ENCODE measurements around the gene MCF2L2.

Gene MCF2L2

DNA sequence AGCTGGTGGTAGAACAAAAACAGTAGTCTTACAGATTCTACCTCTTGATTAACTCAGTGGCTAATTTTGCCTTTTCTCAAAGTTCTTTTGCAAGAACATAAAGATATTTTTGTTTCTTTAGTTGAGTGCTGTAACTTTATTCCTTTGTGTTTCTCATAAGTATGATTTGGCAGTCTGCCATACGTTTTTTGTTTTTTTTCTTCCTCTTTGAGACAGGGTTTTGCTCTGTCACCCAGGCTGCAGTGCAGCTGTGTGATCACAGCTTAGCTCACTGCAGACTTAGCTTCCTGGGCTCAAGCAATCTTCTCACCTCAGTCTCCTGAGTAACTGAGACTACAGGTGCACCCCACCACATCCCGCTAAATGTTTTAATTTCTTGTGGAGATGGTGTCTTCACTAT lies 153.0 kb downstream of the MCF2L2 start:
- H3K36me3 ChIP-seq (ENCODE audit: control insufficient read depth in 2 of 2, insufficient read depth in 1 of 2, low read length in 2 of 2) = peaks cover 0 to 2% of the 10 kb centered on the region in 2 experiments; a peak in 1 of 3 replicates
- TF ChIP-seq, protein P1, sequence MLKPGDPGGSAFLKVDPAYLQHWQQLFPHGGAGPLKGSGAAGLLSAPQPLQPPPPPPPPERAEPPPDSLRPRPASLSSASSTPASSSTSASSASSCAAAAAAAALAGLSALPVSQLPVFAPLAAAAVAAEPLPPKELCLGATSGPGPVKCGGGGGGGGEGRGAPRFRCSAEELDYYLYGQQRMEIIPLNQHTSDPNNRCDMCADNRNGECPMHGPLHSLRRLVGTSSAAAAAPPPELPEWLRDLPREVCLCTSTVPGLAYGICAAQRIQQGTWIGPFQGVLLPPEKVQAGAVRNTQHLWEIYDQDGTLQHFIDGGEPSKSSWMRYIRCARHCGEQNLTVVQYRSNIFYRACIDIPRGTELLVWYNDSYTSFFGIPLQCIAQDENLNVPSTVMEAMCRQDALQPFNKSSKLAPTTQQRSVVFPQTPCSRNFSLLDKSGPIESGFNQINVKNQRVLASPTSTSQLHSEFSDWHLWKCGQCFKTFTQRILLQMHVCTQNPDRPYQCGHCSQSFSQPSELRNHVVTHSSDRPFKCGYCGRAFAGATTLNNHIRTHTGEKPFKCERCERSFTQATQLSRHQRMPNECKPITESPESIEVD (tag by site-specific recombination; IDR thresholded peaks at IDR 0.05) = peak; percentile 82
- TF ChIP-seq ZNF571 (tag by site-specific recombination; IDR thresholded peaks at IDR 0.05) (no peak), KLF16 (tag by site-specific recombination; IDR thresholded peaks at IDR 0.05) (no peak), OSR2 (tag by site-specific recombination; IDR thresholded peaks at IDR 0.05) (0 out of 2 replicates have a peak, but pooled peaks have one; percentile 30), ZFP37 (tag by site-specific recombination; IDR thresholded peaks at IDR 0.05) (no peak), ZNF510 (tag by site-specific recombination; IDR thresholded peaks at IDR 0.05; ENCODE audit: insufficient replicate concordance) (no peak), ZNF2 (tag by site-specific recombination; IDR thresholded peaks at IDR 0.05) (no peak), TRIM28 (IDR thresholded peaks at IDR 0.05; ENCODE audit: borderline replicate concordance, low read length) (no peak)
- TF ChIP-seq, protein P2, sequence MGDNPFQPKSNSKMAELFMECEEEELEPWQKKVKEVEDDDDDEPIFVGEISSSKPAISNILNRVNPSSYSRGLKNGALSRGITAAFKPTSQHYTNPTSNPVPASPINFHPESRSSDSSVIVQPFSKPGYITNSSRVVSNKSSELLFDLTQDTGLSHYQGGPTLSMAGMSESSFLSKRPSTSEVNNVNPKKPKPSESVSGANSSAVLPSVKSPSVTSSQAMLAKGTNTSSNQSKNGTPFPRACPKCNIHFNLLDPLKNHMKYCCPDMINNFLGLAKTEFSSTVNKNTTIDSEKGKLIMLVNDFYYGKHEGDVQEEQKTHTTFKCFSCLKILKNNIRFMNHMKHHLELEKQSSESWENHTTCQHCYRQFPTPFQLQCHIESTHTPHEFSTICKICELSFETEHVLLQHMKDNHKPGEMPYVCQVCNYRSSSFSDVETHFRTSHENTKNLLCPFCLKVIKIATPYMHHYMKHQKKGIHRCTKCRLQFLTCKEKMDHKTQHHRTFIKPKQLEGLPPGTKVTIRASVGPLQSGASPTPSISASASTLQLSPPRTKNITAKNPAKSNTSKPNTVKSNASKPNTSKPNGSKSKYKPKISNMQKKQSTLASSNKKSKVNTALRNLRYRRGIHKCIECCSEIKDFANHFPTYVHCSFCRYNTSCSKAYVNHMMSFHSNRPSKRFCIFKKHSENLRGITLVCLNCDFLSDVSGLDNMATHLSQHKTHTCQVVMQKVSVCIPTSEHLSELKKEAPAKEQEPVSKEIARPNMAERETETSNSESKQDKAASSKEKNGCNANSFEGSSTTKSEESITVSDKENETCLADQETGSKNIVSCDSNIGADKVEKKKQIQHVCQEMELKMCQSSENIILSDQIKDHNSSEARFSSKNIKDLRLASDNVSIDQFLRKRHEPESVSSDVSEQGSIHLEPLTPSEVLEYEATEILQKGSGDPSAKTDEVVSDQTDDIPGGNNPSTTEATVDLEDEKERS (tag by site-specific recombination; IDR thresholded peaks at IDR 0.05) = no peak
- TF ChIP-seq, protein P3, sequence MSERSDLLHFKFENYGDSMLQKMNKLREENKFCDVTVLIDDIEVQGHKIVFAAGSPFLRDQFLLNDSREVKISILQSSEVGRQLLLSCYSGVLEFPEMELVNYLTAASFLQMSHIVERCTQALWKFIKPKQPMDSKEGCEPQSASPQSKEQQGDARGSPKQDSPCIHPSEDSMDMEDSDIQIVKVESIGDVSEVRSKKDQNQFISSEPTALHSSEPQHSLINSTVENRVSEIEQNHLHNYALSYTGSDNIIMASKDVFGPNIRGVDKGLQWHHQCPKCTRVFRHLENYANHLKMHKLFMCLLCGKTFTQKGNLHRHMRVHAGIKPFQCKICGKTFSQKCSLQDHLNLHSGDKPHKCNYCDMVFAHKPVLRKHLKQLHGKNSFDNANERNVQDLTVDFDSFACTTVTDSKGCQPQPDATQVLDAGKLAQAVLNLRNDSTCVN (tag by site-specific recombination; optimal IDR thresholded peaks at IDR 0.05) = no peak
- no peaks in the 10 kb centered on the region for H3K4me1 ChIP-seq (ENCODE audit: control insufficient read depth, insufficient read depth, low read length)
- H3K27ac ChIP-seq (ENCODE audit: extremely low read depth, low read depth, low read length) = no peak overlapping the region
- CTCF ChIA-PET = no interaction called here
- H3K4me3 ChIP-seq (ENCODE audit: low read depth, low read length) = no peak overlapping the region
- H3K9me3 ChIP-seq (ENCODE audit: control insufficient read depth, insufficient read depth, low read depth, low read length) = no peaks in the 10 kb centered on the region
- POLR2A ChIA-PET = interaction anchor here (0.6 kb wide), 1 partner anchor 188 kb away, joined by 4 read pairs; no protein-coding TSS in a partner anchor

DNA sequence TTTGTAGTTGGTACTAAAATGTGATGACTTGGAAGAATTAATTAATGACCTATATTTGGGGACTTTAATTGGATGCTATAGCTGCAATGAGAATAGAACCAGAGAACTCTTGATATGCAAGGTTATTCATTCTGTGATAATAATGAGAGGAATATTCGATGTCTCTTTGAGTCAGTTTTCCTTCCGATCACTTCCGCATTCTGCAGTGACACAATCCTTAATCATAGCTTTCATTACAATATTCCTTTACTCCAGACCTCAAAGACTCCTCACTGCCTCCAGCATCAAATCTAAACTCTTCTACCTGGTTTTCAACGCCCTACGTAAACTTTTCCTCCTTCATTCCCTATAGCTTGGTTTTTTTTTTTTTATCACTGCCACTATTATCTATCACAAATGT lies 153.8 kb downstream of the MCF2L2 start:
- Histone ChIP-seq H3K4me1 (ENCODE audit: control insufficient read depth, insufficient read depth, low read length) (no peaks in the 10 kb centered on the region), H3K9me3 (ENCODE audit: control insufficient read depth, insufficient read depth, low read depth, low read length) (no peaks in the 10 kb centered on the region), H3K27ac (ENCODE audit: extremely low read depth, low read depth, low read length) (no peak overlapping the region), H3K36me3 (ENCODE audit: control insufficient read depth in 2 of 2, insufficient read depth in 1 of 2, low read length in 2 of 2) (peaks cover 0 to 11% of the 10 kb centered on the region in 2 experiments; a peak in 1 of 3 replicates), H3K4me3 (ENCODE audit: low read depth, low read length) (no peak overlapping the region)
- POLR2A ChIA-PET = no interaction called here
- TF ChIP-seq KLF7 (tag by site-specific recombination; IDR thresholded peaks at IDR 0.05; ENCODE audit: borderline replicate concordance) (no peak), ZNF239 (tag by site-specific recombination; IDR thresholded peaks at IDR 0.05) (no peak), ZNF626 (tag by site-specific recombination; IDR thresholded peaks at IDR 0.05) (no peak), TCF7L2 (IDR thresholded peaks at IDR 0.05; ENCODE audit: borderline replicate concordance, low read depth, low read length) (no peak), OSR2 (tag by site-specific recombination; IDR thresholded peaks at IDR 0.05) (no peak), ZNF423 (tag by site-specific recombination; IDR thresholded peaks at IDR 0.05) (no peak), ZNF266 (tag by site-specific recombination; IDR thresholded peaks at IDR 0.05; ENCODE audit: low read depth) (no peak), SALL2 (tag by site-specific recombination; IDR thresholded peaks at IDR 0.05; ENCODE audit: borderline replicate concordance) (no peak), MYNN (tag by site-specific recombination; IDR thresholded peaks at IDR 0.05; ENCODE audit: borderline replicate concordance) (no peak), ZFP41 (tag by site-specific recombination; IDR thresholded peaks at IDR 0.05; ENCODE audit: borderline replicate concordance) (no peak), ZBTB21 (tag by site-specific recombination; IDR thresholded peaks at IDR 0.05) (no peak), ZNF341 (tag by site-specific recombination; IDR thresholded peaks at IDR 0.05; ENCODE audit: low read depth) (no peak), ZNF571 (tag by site-specific recombination; IDR thresholded peaks at IDR 0.05) (no peak), ZNF155 (tag by site-specific recombination; IDR thresholded peaks at IDR 0.05) (no peak)
- TF ChIP-seq, protein P4, sequence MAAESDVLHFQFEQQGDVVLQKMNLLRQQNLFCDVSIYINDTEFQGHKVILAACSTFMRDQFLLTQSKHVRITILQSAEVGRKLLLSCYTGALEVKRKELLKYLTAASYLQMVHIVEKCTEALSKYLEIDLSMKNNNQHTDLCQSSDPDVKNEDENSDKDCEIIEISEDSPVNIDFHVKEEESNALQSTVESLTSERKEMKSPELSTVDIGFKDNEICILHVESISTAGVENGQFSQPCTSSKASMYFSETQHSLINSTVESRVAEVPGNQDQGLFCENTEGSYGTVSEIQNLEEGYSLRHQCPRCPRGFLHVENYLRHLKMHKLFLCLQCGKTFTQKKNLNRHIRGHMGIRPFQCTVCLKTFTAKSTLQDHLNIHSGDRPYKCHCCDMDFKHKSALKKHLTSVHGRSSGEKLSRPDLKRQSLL (tag by site-specific recombination; IDR thresholded peaks at IDR 0.05) = no peak
- CTCF ChIA-PET = interaction anchor here (0.7 kb wide), 1 partner anchor 23 kb away, joined by 4 read pairs; no protein-coding TSS in a partner anchor
